WTC11 (cell line): ENCODE measurements around the gene MBIP. TPM values are rescaled to one million over a fixed set of nuclear protein-coding genes. Genes with fewer than 3 reads are reported as not detected.

ENCODE experiments used
- ATAC-seq: fragments of 200-7000 bp; cut with Tn5 transposase; 2 replicates; pipeline ENCODE4 v1.10.0; 2021; ENCODE audit warnings: mild to moderate bottlenecking, moderate library complexity
- CTCF ChIA-PET: fragments of 300-600 bp; sonication (Branson Sonifier 250); formaldehyde crosslinking; loops from one replicate; lab custom pipeline; 2021; ENCODE audit warnings: antibody characterized with exemption; lab: Charles Lee
- POLR2A ChIA-PET: fragments of 350-600 bp; sonication (Branson Sonifier 250); formaldehyde crosslinking; loops from one replicate; lab custom pipeline; 2021; ENCODE audit warnings: antibody characterized with exemption; lab: Charles Lee
- DNase-seq: peaks from one replicate; pipeline ENCODE4 v3.0.0; 2021; ENCODE audit warnings: low spot score
- H3K27ac Mint-ChIP-seq: 2 replicates; pipeline ENCODE4 v1.8.0; 2021; ENCODE audit warnings: mixed read lengths
- H3K27me3 Mint-ChIP-seq: 2 replicates; pipeline ENCODE4 v1.8.0; 2021; ENCODE audit warnings: low read depth, mild to moderate bottlenecking, moderate library complexity, mixed read lengths
- H3K36me3 Mint-ChIP-seq: 2 replicates; pipeline ENCODE4 v1.8.0; 2021; ENCODE audit warnings: mixed read lengths
- H3K4me1 Mint-ChIP-seq: 2 replicates; pipeline ENCODE4 v1.8.0; 2022; ENCODE audit warnings: mixed read lengths
- H3K4me3 Mint-ChIP-seq: 2 replicates; pipeline ENCODE4 v1.8.0; 2021; ENCODE audit warnings: mild to moderate bottlenecking, moderate library complexity, mixed read lengths
- H3K9me3 Mint-ChIP-seq: 2 replicates; pipeline ENCODE4 v1.8.0; 2021; ENCODE audit warnings: mixed read lengths
- FOXP1 ChIP-seq: sonication (generic); formaldehyde crosslinking; IDR thresholded peaks from 2 replicates; pipeline ENCODE4 v1.8.0; 2022; ENCODE audit warnings: missing genetic modification reagents, mild to moderate bottlenecking, moderate library complexity, borderline replicate concordance
- JUN ChIP-seq: sonication (generic); formaldehyde crosslinking; IDR thresholded peaks from 2 replicates; pipeline ENCODE4 v1.8.0; 2023; ENCODE audit warnings: mild to moderate bottlenecking, missing genetic modification reagents
- KAT7 ChIP-seq: sonication (generic); formaldehyde crosslinking; IDR thresholded peaks from 2 replicates; pipeline ENCODE4 v1.8.1; 2023; ENCODE audit warnings: missing genetic modification reagents, mild to moderate bottlenecking, borderline replicate concordance
- NFE2L1 ChIP-seq: sonication (generic); formaldehyde crosslinking; IDR thresholded peaks from 2 replicates; pipeline ENCODE4 v1.8.1; 2023; ENCODE audit warnings: missing genetic modification reagents
- NR2C2 ChIP-seq: sonication (generic); formaldehyde crosslinking; IDR thresholded peaks from 2 replicates; pipeline ENCODE4 v1.8.0; 2022; ENCODE audit warnings: mild to moderate bottlenecking, missing genetic modification reagents
- RORB ChIP-seq: fragments of 250-450 bp; sonication (Bioruptor Pico); IDR thresholded peaks from 2 replicates; pipeline ENCODE4 v1.9.0; 2021; ENCODE audit warnings: mild to moderate bottlenecking
- TP53 ChIP-seq: sonication (generic); formaldehyde crosslinking; IDR thresholded peaks from 2 replicates; pipeline ENCODE4 v1.8.1; 2023; ENCODE audit warnings: mild to moderate bottlenecking, missing genetic modification reagents
- ZNF121 ChIP-seq: sonication (generic); formaldehyde crosslinking; IDR thresholded peaks from 2 replicates; pipeline ENCODE4 v1.8.0; 2023; ENCODE audit warnings: missing genetic modification reagents
- ZNF138 ChIP-seq: sonication (generic); formaldehyde crosslinking; conservative IDR thresholded peaks from 2 replicates; pipeline ENCODE4 v1.8.1; 2022; ENCODE audit warnings: mild to moderate bottlenecking, moderate library complexity, missing genetic modification reagents
- ZNF232 ChIP-seq: sonication (generic); formaldehyde crosslinking; IDR thresholded peaks from 2 replicates; pipeline ENCODE4 v1.8.0; 2022; ENCODE audit warnings: mild to moderate bottlenecking, missing genetic modification reagents
- ZNF423 ChIP-seq: fragments of 250-450 bp; sonication (Bioruptor Pico); IDR thresholded peaks from 2 replicates; pipeline ENCODE4 v2.1.2; 2022; ENCODE audit warnings: mild to moderate bottlenecking, moderate library complexity
- total RNA-seq: library from RNA; stranded (reverse); gene quantifications from 3 replicates; pipeline ENCODE4 v1.2.3, GENCODE V29; 2021
- TF ChIP-seq, protein P1 (sequence below): sonication (generic); formaldehyde crosslinking; IDR thresholded peaks from 2 replicates; pipeline ENCODE4 v1.8.0; 2023; ENCODE audit warnings: missing genetic modification reagents, mild to moderate bottlenecking, borderline replicate concordance
- TF ChIP-seq, protein P2 (sequence below): sonication (generic); formaldehyde crosslinking; IDR thresholded peaks from 2 replicates; pipeline ENCODE4 v1.8.1; 2023; ENCODE audit warnings: mild to moderate bottlenecking, missing genetic modification reagents, borderline replicate concordance
- TF ChIP-seq, protein P3 (sequence below): sonication (generic); formaldehyde crosslinking; IDR thresholded peaks from 2 replicates; pipeline ENCODE4 v1.8.0; 2022; ENCODE audit warnings: mild to moderate bottlenecking, missing genetic modification reagents
- TF ChIP-seq, protein P4 (sequence below): sonication (generic); formaldehyde crosslinking; IDR thresholded peaks from 2 replicates; pipeline ENCODE4 v1.8.1; 2022; ENCODE audit warnings: mild to moderate bottlenecking, missing genetic modification reagents, moderate library complexity, borderline replicate concordance
- TF ChIP-seq, protein P5 (sequence below): fragments of 200-600 bp; IDR thresholded peaks from 2 replicates; pipeline ENCODE4 v1.8.0; 2022; ENCODE audit warnings: antibody characterized with exemption
- TF ChIP-seq, protein P6 (sequence below): sonication (generic); formaldehyde crosslinking; IDR thresholded peaks from 2 replicates; pipeline ENCODE4 v1.8.1; 2023; ENCODE audit warnings: mild to moderate bottlenecking, moderate library complexity, missing genetic modification reagents
- TF ChIP-seq, protein P7 (sequence below): sonication (generic); formaldehyde crosslinking; conservative IDR thresholded peaks from 2 replicates; pipeline ENCODE4 v1.8.1; 2022; ENCODE audit warnings: mild to moderate bottlenecking, missing genetic modification reagents

The MBIP gene
- total RNA-seq, 1 experiment from 2014 or later, result 18.4 TPM

DNA sequence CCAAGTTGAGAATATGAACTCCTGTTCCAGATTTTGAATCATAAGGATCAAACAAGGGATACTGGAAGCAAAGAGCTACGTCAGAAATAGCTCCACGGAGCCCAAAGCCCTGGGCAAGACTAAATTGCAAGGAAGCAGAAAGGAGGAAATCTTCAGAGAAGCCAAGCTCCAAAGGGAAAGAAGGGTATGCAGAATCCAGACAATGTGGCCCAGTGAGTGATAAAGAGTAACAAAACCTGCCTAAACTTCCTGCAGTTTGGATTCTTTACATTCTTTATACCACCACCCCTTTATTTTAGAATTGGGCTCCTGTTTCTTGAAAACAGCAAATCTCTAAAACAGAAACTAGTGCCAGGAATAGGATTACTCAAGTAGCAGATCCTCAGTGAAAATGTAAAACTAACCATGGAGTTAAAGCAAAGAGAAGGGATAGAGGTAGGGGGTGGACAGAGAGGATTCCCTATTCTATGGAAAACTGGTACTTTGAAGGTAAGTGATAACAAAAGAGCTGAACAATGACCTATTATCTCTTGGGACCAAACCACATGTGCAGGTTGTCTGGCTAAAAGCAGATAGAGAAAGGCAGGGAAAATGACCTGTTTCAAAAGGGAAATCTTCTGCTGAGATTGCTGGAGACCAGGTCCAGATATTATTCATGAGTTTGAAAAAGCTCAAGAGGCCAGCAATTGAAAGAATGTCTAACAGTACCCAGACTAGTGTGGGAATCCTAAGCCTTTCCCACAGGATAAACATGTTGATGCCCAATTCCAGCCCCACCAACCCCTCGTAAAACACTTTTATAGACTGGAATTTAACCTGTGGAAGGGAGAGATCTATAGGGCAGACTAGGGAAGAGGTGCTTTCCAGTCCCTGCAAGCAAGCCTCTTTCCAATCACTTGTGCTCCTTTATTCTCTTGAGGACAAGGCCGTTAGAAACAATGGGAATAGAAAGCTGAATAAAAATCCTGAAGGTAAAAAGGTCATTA is 24.5 kb downstream of the MBIP start:
- H3K27me3 Mint-ChIP-seq, result no peaks in the 10 kb centered on the region
- no peaks in the 10 kb centered on the region for H3K9me3 Mint-ChIP-seq
- ChIA-PET CTCF (interaction anchor here (0.6 to 1.1 kb wide), 2 partner anchors 11 to 310 kb away, joined by 3 read pairs; no protein-coding TSS in a partner anchor), POLR2A (no interaction called here)
- H3K4me1 Mint-ChIP-seq, result peaks cover 16% of the 10 kb centered on the region
- H3K36me3 Mint-ChIP-seq, result peaks cover 26% of the 10 kb centered on the region
- H3K4me3 Mint-ChIP-seq, result no peak overlapping the region
- peak overlapping the region; percentile 65 for H3K27ac Mint-ChIP-seq
- no peak for TF ChIP-seq ZNF423
- TF ChIP-seq, protein P1, sequence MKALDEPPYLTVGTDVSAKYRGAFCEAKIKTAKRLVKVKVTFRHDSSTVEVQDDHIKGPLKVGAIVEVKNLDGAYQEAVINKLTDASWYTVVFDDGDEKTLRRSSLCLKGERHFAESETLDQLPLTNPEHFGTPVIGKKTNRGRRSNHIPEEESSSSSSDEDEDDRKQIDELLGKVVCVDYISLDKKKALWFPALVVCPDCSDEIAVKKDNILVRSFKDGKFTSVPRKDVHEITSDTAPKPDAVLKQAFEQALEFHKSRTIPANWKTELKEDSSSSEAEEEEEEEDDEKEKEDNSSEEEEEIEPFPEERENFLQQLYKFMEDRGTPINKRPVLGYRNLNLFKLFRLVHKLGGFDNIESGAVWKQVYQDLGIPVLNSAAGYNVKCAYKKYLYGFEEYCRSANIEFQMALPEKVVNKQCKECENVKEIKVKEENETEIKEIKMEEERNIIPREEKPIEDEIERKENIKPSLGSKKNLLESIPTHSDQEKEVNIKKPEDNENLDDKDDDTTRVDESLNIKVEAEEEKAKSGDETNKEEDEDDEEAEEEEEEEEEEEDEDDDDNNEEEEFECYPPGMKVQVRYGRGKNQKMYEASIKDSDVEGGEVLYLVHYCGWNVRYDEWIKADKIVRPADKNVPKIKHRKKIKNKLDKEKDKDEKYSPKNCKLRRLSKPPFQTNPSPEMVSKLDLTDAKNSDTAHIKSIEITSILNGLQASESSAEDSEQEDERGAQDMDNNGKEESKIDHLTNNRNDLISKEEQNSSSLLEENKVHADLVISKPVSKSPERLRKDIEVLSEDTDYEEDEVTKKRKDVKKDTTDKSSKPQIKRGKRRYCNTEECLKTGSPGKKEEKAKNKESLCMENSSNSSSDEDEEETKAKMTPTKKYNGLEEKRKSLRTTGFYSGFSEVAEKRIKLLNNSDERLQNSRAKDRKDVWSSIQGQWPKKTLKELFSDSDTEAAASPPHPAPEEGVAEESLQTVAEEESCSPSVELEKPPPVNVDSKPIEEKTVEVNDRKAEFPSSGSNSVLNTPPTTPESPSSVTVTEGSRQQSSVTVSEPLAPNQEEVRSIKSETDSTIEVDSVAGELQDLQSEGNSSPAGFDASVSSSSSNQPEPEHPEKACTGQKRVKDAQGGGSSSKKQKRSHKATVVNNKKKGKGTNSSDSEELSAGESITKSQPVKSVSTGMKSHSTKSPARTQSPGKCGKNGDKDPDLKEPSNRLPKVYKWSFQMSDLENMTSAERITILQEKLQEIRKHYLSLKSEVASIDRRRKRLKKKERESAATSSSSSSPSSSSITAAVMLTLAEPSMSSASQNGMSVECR (CRISPR knock-in tag), result no peak
- ATAC-seq (peak; percentile 62), DNase-seq (no peak)

DNA sequence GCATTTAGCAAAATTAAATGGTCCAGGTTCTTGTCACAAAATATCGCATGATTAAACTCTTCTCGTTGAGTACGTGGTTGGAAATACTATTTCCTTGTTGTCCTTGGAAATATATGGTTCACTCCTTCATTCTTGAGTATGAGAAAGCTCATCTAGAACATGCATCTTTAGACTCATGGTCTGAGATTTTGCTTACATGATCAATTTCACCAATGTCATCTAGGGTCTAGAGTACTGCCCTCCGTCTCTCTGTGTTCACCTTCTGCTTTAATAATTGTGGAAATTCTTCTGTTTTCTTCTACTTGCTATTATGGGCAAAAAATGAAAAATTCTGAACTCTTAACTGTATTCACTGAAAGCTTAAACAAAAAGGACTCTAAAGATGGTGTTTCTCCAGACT is 25.9 kb downstream of the MBIP start:
- no peak for ATAC-seq
- TF ChIP-seq, protein P2, sequence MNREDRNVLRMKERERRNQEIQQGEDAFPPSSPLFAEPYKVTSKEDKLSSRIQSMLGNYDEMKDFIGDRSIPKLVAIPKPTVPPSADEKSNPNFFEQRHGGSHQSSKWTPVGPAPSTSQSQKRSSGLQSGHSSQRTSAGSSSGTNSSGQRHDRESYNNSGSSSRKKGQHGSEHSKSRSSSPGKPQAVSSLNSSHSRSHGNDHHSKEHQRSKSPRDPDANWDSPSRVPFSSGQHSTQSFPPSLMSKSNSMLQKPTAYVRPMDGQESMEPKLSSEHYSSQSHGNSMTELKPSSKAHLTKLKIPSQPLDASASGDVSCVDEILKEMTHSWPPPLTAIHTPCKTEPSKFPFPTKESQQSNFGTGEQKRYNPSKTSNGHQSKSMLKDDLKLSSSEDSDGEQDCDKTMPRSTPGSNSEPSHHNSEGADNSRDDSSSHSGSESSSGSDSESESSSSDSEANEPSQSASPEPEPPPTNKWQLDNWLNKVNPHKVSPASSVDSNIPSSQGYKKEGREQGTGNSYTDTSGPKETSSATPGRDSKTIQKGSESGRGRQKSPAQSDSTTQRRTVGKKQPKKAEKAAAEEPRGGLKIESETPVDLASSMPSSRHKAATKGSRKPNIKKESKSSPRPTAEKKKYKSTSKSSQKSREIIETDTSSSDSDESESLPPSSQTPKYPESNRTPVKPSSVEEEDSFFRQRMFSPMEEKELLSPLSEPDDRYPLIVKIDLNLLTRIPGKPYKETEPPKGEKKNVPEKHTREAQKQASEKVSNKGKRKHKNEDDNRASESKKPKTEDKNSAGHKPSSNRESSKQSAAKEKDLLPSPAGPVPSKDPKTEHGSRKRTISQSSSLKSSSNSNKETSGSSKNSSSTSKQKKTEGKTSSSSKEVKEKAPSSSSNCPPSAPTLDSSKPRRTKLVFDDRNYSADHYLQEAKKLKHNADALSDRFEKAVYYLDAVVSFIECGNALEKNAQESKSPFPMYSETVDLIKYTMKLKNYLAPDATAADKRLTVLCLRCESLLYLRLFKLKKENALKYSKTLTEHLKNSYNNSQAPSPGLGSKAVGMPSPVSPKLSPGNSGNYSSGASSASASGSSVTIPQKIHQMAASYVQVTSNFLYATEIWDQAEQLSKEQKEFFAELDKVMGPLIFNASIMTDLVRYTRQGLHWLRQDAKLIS (CRISPR knock-in tag), result no peak
- TF ChIP-seq, protein P3, sequence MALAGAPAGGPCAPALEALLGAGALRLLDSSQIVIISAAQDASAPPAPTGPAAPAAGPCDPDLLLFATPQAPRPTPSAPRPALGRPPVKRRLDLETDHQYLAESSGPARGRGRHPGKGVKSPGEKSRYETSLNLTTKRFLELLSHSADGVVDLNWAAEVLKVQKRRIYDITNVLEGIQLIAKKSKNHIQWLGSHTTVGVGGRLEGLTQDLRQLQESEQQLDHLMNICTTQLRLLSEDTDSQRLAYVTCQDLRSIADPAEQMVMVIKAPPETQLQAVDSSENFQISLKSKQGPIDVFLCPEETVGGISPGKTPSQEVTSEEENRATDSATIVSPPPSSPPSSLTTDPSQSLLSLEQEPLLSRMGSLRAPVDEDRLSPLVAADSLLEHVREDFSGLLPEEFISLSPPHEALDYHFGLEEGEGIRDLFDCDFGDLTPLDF (CRISPR knock-in tag), result no peak
- no peak for TF ChIP-seq ZNF138
- no peak for TF ChIP-seq FOXP1 (CRISPR knock-in tag)
- no peak for TF ChIP-seq NR2C2
- TF ChIP-seq TP53 (CRISPR knock-in tag), result no peak
- no peak for TF ChIP-seq RORB (CRISPR knock-in tag)
- TF ChIP-seq, protein P4, sequence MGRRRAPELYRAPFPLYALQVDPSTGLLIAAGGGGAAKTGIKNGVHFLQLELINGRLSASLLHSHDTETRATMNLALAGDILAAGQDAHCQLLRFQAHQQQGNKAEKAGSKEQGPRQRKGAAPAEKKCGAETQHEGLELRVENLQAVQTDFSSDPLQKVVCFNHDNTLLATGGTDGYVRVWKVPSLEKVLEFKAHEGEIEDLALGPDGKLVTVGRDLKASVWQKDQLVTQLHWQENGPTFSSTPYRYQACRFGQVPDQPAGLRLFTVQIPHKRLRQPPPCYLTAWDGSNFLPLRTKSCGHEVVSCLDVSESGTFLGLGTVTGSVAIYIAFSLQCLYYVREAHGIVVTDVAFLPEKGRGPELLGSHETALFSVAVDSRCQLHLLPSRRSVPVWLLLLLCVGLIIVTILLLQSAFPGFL (CRISPR knock-in tag), result no peak
- TF ChIP-seq JUN (CRISPR knock-in tag), result no peak
- TF ChIP-seq, protein P5, sequence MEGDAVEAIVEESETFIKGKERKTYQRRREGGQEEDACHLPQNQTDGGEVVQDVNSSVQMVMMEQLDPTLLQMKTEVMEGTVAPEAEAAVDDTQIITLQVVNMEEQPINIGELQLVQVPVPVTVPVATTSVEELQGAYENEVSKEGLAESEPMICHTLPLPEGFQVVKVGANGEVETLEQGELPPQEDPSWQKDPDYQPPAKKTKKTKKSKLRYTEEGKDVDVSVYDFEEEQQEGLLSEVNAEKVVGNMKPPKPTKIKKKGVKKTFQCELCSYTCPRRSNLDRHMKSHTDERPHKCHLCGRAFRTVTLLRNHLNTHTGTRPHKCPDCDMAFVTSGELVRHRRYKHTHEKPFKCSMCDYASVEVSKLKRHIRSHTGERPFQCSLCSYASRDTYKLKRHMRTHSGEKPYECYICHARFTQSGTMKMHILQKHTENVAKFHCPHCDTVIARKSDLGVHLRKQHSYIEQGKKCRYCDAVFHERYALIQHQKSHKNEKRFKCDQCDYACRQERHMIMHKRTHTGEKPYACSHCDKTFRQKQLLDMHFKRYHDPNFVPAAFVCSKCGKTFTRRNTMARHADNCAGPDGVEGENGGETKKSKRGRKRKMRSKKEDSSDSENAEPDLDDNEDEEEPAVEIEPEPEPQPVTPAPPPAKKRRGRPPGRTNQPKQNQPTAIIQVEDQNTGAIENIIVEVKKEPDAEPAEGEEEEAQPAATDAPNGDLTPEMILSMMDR, result no peak
- no peak for TF ChIP-seq ZNF232
- no peak for TF ChIP-seq KAT7
- no peak for TF ChIP-seq NFE2L1 (CRISPR knock-in tag)
- TF ChIP-seq, protein P6, sequence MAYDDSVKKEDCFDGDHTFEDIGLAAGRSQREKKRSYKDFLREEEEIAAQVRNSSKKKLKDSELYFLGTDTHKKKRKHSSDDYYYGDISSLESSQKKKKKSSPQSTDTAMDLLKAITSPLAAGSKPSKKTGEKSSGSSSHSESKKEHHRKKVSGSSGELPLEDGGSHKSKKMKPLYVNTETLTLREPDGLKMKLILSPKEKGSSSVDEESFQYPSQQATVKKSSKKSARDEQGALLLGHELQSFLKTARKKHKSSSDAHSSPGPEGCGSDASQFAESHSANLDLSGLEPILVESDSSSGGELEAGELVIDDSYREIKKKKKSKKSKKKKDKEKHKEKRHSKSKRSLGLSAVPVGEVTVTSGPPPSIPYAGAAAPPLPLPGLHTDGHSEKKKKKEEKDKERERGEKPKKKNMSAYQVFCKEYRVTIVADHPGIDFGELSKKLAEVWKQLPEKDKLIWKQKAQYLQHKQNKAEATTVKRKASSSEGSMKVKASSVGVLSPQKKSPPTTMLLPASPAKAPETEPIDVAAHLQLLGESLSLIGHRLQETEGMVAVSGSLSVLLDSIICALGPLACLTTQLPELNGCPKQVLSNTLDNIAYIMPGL (CRISPR knock-in tag), result no peak
- TF ChIP-seq ZNF121 (CRISPR knock-in tag), result no peak
- TF ChIP-seq, protein P7, sequence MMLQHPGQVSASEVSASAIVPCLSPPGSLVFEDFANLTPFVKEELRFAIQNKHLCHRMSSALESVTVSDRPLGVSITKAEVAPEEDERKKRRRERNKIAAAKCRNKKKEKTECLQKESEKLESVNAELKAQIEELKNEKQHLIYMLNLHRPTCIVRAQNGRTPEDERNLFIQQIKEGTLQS (CRISPR knock-in tag), result no peak
- peaks cover 26% of the 10 kb centered on the region for H3K36me3 Mint-ChIP-seq
- no peaks in the 10 kb centered on the region for H3K9me3 Mint-ChIP-seq
- ChIA-PET POLR2A (no interaction called here), CTCF (interaction anchor here (0.7 to 1.3 kb wide), 3 partner anchors 79 to 225 kb away, joined by 3 to 6 read pairs (median 4); no protein-coding TSS in a partner anchor)
- peaks cover 20% of the 10 kb centered on the region for H3K4me1 Mint-ChIP-seq
- no peak for DNase-seq
- H3K27me3 Mint-ChIP-seq, result no peaks in the 10 kb centered on the region
- H3K27ac Mint-ChIP-seq, result no peak overlapping the region
- H3K4me3 Mint-ChIP-seq, result no peak overlapping the region
